GM12892 (cell line): Measurements from ENCODE around the gene RFT1.

Experiments used
- POLR2A ChIP-seq: IDR thresholded peaks from 2 replicates; pipeline ENCODE4 v1.6.1; 2011; ENCODE audit warnings: low read depth, low read length, control low read depth
- POLR2AphosphoS5 ChIP-seq: IDR thresholded peaks from 2 replicates; pipeline ENCODE4 v1.6.1; 2011; ENCODE audit warnings: low read depth, low read length, control low read depth

DNA sequence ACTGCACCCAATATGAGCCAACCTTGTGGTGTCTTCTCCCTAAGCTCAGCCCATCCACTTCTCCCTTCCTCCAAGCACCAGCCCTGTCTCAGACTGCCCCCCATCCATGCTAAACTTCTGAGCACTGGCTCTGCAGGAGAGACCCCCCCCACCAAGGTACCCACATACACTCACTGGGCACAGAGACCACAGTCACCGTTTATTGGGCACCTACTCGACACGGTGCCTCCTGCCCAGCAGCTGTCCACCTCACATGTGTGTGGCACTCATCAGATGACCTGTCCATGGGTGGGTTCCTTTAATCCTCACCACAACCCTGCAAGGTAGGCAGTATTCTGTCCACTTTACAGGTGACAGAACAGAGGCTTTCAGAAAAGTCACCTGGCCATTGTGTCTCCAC is 62.1 kb downstream of the RFT1 start:
- TF ChIP-seq POLR2A = no peak
- TF ChIP-seq POLR2AphosphoS5 = no peak
